Brain pericyte (primary cell): Measurements from ENCODE around the gene PNKD.
A peak's percentile ranks its signal among the peaks of the same experiment; 100 is the strongest.

Experiments
- DNase-seq: peaks from one replicate; pipeline ENCODE4 v3.0.0-alpha.2; 2012; ENCODE audit warnings: low read depth, low spot score

PNKD gene, protein sequence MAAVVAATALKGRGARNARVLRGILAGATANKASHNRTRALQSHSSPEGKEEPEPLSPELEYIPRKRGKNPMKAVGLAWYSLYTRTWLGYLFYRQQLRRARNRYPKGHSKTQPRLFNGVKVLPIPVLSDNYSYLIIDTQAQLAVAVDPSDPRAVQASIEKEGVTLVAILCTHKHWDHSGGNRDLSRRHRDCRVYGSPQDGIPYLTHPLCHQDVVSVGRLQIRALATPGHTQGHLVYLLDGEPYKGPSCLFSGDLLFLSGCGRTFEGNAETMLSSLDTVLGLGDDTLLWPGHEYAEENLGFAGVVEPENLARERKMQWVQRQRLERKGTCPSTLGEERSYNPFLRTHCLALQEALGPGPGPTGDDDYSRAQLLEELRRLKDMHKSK

DNA sequence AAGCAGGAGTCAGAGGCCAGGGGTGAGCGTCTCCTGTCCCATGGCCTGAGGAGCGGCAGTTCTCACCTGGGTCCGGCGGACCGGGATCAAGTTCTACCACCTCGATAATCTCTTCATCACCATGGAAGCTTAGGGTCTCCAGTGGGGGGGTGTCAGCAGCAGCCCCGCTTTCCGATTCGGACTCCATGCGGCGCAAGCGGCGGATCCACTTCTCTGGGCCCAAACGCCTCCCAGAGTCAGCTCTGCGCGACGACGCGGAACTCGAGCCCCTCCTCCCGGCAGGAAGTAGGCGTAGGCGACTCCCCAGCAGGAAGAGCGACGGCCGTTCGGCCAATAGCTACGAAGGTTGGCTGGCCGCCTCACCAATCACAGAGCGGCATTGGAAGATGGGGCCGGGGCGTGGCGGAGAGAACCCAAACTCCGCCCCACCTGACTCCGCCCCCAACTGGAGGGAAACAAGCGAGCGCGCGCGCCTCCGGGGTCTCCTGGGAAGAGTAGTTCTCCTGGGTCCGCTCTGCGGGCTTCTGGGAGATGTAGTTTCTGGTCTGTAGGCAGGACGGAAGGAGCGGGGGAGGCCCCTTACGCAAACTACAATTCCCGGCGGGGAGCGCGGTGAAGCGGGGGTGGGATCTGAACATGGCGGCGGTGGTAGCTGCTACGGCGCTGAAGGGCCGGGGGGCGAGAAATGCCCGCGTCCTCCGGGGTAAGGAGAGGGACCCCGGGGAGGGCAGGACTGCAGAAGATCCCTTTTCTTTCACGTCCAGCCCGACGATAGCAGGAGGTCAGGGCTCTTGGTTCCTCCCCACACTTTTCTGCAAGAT lies at the start of gene PNKD, which contains the start of gene AAMP:
Gene PNKD, plus strand, starts transcription at position 620 of the 821 bp plus-strand sequence. Its CDS starts 17 bp downstream, at position 637.
Gene AAMP, minus strand, starts transcription at position 238 of the 821 bp plus-strand sequence. Its CDS starts 51 bp downstream, at position 187.
- DNase-seq, result peak; percentile 99

DNA sequence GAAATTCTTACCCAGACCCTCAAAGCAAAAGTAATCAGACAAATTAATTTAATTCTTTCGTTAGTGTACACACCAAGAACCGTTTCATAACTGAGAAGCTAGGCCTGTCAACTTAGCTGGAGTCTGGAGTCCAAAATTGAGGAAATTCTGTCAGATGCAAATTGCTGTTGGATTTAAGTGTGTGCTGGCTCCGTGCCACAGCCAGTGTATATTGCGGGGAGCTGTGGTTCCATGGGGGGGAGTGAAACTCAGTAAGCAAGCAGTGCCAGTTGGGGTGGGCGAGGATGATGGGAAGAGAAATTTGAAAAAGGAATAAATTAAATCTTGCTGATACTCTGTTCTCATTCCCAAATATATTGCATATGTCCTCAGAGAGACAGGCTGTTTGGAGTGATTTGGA lies 49.3 kb upstream of the PNKD start:
- no peak for DNase-seq

DNA sequence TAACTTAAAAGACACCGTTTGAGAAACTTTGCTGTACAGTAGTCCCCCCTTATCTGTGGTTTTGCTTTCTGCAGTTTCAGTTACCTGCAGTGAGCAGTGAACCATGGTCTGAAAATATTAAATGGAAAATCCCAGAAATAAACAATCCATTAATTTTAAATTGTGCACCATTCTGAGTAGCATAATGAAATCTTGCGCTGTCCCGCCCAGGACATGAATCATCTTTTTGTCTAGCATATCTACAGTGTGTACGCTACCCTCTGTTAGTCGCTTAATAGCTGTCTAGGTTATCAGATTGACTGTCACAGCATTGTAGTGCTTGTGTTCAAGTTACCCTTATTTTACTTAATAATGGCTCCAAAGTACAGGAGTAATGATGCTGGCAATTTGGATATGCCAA lies 47.3 kb upstream of the PNKD start:
- no peak for DNase-seq

DNA sequence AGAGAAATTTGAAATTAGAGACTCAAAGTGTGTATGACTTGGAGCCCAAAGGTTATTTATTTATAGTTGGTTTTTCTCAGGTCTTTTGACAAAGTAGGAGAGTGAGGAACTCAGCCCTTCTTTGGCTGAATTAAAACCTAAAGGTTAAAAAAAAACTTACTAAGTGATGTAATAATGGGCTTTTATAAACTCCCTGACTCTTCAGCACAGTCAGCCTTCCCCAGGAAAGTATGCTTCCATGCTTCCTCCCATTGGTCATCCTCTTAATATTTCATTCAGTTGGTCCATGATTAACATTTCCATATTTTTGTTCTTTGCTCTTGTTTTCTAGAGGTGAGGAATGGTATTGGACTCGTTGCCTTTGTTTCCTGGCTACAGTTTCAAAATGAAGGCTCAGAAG lies 46.1 kb upstream of the PNKD start:
- no peak for DNase-seq

DNA sequence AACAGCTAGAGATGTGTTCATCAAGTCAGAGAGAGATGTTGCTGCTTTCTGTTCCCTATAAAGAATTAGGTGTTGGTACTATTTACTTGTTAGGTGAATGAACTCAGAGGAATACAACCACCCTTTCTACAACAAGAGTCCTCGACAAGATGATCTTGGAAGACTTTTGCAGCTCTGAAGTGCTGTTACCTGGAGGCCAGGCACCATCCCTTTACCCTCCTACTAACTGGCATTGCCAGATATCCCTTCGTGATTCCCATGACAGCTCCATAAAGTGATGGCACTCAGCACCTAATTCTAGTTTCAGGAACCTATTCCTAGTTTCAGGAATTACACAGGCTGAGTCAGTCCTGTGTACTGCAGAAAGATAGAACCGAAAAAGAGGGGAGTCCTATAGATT lies 43.4 kb upstream of the PNKD start:
- no peak for DNase-seq

DNA sequence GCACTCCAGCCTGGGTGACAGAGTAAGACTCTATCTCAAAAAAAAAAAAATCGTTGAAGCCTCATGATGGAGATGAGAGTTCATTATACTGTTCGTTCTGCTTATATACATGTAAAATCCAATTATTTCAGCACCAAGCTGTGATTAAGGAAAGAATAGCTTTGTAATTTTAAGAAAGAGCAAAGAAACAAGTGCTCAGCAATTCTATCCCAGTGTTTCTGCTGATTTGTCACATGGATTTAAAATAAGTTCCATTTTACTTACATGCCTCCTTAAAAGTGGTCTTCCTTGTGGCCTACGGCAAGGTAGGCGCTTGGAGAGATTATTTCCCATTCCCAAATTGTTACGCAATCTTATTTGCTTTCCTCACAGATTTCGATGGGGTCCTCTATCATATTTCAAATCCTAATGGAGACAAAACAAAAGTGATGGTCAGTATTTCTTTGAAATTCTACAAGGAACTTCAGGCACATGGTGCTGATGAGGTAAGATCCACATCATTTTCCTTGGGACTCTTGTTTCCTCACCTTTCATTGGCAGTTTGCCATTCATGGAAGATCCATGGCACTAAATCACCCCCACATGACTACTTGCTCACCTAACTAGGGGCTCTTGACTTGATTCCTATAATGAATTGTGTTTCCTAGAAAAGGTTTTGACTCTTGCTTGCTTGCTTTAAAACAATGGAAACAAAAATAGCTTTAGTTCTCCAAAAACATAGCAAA lies 41.8 kb upstream of the PNKD start:
- no peak for DNase-seq

DNA sequence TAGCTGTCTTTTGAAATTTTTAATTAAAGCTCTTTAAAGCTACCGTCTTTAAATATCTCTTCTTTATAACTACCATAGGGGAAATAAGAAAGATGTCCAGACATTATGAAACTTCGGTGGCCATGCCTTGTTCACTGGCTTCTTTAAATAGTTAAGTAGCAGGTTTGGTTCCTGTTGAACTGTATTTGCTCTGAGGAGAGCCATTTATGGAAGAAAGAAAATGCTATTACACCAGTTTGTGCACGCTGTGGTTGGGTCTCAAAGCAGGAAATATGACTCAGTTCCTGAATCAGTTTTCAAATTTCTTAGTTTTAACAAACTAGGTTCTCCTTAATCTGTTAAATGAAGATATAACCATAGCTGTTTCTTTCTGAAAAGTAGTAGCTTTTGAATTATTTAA lies 41.1 kb upstream of the PNKD start:
- no peak for DNase-seq

DNA sequence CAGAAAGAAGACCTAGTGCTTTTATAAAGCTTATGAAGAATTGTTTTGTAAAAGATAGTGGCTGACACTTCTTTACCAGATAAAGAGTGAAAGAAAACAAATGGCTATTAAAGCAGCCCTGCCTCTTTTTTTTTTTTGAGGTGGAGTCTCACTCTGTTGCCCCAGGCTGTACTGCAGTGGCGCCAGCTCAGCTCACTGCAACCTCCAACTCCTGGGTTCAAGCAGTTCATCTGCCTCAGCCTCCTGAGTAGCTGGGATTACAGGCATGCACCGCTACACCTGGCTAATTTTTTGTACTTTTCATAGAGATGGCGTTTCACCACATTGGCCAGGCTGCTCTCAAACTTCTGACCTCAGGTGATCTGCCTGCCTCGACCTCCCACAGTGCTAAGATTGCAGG lies 40.5 kb upstream of the PNKD start:
- DNase-seq, result no peak

DNA sequence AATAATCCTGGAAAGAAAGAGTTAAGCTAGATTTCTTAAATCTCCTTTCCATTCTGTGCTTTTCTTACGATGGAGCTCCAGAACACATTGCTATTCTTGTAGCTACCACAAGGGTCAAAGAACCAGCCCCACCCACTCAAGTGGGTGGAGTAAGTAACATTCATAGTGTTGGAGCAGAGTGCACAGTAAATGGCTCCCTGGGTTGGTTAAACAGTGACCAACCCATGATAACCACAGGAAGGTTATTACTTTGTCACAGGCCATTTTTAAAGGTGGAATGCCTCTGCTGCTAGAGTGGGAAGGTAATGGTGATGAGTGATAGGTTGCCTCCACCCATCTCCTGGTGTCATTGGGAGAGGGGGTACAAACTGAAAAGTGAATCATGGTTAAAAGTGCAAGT lies 39.4 kb upstream of the PNKD start:
- no peak for DNase-seq

DNA sequence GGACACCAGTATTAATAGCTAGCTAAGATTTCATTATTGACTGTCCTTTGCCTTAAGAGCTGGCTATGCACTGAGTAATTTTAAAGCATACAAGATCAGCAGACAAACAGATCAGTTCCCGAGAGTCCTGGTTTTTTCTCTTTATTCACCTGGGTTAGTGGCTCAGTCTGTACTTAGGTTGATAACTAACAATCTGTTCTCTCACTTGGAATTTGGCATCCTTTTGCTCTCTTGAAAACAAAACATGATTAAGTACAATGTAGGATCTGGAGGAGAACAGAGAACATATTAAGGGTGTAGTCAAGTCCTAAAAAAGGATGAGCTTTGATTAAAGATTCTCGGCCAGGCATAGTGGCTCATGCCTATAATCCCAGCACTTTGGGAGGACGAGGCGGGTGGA lies 36.8 kb upstream of the PNKD start:
- DNase-seq, result no peak

DNA sequence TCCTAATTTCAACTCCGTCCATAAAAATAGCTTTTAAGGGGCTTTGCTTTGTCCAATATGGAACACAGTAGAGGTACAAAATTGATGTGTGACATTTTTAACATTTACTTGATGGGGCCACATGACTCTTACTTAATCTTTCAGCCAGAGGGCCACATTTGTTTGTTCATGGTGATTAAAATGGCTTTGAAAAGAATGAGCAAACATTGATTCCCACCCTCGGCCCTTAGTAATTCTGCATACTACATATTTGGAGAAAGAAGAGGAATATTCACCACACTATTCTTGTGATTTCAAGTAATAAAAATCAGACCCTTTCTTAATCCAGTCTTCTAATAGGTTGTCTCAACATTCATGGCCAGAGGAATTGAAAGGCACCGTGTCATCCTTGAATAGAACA lies 35.8 kb upstream of the PNKD start:
- DNase-seq, result no peak

DNA sequence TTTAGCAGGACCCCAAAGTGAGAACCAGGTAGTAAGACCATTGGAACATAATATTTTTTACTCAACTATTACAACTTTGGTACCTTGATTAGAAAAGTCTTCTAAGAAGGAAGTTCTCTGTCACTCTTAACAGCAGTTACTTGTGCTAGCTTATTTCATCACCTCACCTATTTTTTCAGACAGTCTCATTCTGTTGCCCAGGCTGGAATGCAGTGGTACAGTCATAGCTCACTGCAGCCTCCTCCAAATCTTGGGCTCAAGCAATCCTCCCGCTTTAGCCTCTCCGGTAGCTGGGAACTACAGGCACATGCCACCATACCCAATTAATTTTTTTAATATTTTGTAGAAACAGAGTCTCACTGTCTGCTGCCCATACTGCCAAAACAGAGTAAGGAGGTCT lies 35.3 kb upstream of the PNKD start:
- no peak for DNase-seq

DNA sequence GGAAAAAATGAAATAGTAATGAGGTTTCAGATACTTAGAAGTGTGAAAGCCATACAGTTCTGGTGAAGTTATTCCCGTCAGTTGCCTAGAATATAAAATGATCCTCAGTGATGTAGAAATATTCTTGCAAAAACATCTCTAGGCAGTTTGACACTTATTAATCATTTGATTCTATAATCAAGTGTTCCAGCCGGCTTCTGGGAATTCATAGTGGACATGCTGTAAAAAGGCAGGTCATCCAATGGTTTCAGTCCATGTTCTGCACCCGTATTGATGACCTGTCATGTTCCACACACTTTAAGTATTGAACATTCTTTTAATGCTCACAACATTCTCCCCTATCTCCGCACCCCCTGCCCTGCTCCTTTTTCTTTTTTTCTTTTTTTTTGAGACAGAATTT lies 33.5 kb upstream of the PNKD start:
- DNase-seq, result no peak

DNA sequence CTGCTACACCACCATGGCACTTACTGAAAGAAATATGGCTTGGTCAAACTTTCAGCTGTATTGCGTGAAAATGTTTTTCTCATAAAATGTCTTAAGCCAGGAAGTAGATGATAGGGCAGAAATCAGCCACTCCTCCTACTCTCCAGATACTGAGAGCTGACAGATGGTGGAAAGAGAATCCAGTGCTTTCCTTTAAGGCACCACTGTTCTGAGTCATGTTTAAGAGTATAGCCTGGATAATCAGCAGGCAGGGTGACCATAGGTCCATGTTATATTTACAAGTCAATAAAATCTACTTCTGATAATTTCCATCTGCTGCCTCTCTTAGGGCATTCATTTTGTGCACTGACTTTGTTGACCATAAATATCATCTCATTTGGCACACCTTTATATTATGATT lies 31.4 kb upstream of the PNKD start:
- DNase-seq, result no peak

DNA sequence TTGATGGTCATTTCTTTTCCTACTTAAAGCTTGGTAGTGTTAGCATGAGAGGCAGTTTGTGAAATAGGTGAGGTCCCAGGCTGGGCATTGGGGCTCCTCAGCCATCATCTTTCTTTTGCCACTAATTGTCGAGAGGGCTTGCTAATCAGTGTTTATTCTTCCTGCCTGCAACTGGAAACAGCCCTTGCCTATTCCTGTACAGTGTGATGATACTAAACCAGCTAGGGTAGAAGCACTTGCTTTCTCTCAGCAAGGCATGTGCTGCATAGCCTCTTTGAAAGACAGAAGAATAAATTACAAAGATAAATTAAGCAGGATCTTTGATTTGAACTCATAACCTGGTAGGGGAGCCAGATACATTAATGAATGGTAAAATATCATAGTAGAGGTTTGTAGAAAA lies 26.1 kb upstream of the PNKD start:
- DNase-seq, result no peak

DNA sequence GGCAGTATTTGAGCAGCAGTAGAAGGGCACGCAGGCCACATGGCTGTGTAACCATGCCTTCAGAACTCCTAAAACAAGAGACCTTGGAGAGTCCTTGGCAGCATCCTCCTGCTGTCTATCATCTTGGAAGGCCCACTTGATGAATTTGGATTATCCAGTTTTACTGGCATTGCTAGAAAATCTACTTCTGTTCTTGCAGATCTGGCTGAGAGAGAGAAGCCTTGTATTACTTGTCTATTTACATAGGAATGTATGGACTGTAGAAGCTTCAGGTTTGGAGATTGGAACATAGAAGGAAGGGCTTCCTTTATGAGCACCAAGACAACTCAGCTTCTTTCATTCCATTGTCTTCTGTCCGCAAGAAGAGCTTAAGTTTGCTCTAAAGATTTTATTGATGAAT lies 25.7 kb upstream of the PNKD start:
- DNase-seq, result no peak

DNA sequence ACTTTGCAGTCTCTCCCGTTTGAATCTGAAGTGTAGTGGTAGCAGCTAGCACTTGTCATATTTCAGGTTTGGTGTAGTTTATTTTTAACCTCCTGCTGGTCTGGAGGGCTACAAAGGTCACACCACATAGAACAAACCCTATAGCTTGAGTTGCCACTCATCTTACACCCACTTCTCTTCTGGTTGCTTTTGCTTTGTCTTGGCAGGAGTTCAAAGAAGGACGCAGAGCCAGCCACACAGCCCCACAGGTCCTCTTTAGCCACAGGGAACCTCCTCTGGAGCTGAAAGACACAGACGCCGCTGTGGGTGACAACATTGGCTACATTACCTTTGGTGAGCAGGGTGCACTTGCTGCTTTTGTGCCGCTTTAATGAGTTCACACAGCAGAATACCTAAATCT lies 25.1 kb upstream of the PNKD start:
- DNase-seq, result no peak

DNA sequence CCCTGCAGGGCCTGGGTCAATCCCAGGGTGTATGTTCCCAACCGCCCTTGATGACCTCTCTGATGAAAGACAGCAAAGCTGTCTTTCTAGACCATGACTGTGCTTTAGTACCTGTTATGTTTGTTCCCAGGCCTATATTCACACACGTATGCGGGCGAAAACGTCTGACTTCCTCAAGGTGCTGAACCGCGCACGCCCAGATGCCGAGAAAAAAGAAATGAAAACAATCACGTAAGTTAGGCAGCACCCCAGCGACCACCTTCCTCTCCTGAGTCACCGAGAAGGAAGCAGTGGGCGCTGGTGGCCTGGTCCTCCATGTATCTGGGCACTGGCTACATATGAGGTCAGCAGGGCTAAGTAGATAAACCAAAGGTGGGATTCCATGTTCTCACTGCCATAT lies 20.6 kb upstream of the PNKD start:
- DNase-seq, result no peak

DNA sequence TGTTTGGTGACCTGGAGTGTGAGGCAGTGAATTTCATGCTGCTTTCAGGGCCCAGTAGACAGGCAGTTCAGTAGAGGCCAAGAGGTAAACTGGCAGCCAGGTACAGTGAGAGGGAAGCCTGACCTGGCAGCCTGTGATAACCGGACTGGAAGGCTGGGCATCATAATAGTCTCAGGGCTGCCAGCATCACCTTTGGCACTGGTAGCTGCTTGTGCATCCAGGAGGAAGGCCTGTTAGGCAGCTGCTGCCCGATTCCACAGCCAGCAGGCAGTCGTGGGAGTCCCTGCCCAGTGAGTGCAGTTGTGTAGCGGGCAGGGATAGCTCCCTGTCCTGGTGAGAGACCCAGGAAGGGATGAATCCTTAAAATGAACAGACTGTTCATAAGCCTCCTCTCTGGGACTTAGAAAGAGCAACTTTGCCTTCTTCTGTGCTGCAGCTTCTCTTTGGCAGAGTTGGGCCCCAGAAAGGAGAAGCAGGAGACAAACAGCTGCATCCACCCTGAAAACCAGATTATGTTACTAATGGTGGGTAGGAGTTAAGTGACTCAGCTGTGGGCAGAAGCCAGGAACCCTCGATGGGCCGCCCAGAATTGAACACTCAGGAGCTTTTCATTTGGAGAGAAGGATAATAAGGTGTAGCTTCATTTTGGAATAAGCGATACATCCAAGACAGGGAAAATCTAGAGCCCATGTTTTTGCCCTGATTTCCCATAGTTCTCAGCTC lies 17.6 kb upstream of the PNKD start:
- no peak for DNase-seq

DNA sequence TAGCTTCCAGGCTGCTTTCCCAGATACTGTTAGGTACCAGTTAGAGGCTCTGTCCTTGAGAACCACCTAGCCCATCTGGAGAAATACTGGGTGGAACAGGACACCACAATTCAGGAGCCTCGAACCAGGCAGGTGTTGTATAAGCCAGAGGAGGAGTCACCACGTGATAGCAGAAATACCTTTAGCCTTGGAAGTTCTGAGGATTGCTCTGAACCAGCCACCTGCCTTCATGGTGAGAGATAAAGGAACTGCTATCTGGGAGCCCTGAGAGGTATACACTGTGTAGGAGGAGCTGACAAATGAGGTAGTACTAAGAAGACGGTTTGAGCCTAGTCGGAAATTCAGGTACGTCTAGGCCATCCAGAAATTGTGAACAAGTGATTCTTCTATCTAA lies 17.1 kb upstream of the PNKD start:
- no peak for DNase-seq

DNA sequence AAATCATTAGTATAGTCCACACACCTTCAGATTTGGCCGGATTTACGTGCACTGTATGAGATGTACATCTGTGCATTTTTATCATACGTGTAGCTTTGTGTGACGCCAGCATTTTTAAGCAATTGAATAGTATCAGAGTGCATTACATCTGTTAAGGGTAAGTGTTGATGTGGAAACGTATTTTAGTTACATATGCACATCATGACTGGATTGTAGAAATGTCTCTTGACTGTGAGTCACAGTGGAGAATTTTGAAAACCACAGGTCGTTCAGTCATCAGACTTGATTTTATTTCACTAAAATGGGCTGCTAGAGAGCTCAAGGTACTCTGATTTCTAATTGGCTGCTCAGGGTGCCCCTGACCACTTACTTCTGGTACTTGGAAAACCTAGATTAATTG lies 14.9 kb upstream of the PNKD start:
- DNase-seq, result no peak
